GM11168 (cell line): ENCODE results near the gene ZFPM1.
"Not testable (repeated sequence)": the region's sequence is repeated elsewhere in the genome, so short reads cannot be mapped to it uniquely, and the experiment has no call there.

ENCODE experiments used
- in situ Hi-C: fragments of 300-500 bp; cut with MboI; formaldehyde crosslinking; loops from one replicate; pipeline ENCODE4 v1.12.0; 2022; ENCODE audit warnings: low sequenced_read_pairs; ENCODE audit not compliant: unreplicated experiment

The ZFPM1 gene

DNA sequence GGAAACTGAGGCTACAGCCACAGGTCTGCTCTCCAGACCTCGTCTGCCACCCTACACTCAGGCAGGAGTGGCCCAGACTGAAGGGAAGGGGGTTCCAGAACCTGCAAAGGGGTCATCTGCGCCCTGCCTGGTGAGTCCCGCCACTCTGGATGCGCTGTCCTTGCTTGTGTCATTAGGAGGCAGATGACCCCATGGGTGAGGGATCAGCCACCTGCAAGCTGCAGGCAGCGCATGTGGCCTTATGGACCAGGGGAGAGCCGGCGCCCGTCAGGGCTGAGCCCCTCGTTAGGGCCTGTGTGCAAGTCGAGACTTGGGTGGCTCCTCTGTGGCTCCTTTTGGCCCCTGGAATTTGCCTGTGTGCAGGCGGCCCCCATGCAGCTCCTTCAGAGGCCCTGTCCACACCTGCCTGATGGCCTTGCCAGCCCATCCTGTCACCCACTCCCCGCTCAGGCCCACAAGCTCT lies 5.7 kb downstream of the ZFPM1 start:
- in situ Hi-C loops, result loop anchor here (10.0 kb wide), 1 partner anchor 66 kb away; no protein-coding TSS in a partner anchor

GRCh38 chr16:88459366-88460073 lies 6.4 kb downstream of the ZFPM1 start:
- in situ Hi-C loops, result loop anchor here (10.0 kb wide), 1 partner anchor 65 kb away; no protein-coding TSS in a partner anchor

- in situ Hi-C loops, result no loop called here
Observed at GRCh38 chr16:88460496-88461330, 7.6 kb downstream of the ZFPM1 start.

DNA sequence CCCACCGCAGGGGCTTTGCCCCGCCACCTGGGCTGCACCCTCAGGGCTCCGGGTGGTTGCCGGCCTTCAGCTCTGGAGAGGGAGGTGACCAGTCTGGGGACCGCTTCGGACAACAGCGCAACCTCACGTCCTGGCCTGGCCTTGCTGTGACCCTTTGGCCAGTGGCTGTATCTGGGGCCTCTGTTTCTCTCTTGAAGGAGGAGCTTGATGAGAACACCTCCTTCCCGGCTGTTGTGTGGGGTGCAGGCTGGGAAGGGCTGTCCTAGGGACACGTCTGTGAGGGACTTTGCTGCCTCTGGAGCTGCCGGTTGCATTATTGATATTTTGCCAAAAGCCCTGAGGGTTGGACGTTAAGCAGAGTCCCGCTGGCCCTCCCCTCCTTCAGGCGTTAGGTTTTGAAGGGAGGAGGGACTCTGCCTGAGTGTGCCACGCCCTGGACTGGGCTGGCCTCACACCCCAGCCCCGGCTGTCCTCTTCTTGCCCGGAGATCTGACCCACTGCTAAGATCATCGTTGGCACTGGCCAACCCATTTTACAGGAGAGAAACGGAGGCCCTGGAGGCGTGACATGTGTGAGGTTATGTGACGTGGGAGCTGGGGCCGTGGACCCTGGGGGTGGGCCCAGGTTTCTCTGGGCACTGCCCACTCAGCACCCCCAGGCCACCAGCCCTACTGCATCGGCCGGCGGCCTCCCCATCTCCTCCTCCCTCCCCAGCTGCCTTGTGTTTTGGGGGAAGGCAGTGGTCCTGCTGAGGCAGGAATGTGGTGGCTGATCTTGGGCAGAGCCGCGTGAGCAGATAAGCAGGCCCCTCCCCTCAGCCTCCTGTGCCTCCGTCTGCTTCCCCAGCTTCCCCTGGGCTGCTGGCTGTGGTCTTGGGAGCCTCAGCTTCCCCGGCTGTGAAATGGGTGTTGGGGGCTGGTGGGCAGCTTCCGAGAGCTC lies 8.5 kb downstream of the ZFPM1 start:
- in situ Hi-C loops, result no loop called here

DNA sequence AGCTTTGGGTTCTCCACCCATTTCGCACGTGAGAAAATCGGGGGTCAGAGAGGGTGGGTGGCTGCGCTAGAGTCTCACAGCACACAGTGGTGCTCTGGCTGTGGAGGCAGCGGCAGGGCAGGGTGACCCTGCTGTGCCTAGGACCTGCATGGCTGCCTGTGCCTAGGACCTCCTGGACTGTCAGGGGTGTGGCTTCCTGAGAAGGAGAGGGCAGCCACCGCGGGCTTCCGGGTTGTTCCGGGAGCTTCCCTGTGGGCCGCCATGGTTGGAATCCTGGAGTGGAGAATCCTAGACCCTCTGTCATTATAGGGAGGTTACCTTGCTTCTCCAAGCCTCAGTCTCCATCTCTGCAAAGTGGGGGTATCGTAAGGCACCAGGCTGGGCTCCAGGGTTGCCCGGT lies 9.3 kb downstream of the ZFPM1 start:
- in situ Hi-C loops, result no loop called here

- in situ Hi-C loops, result no loop called here
Observed at GRCh38 chr16:88463411-88463810, 10.3 kb downstream of the ZFPM1 start.

DNA sequence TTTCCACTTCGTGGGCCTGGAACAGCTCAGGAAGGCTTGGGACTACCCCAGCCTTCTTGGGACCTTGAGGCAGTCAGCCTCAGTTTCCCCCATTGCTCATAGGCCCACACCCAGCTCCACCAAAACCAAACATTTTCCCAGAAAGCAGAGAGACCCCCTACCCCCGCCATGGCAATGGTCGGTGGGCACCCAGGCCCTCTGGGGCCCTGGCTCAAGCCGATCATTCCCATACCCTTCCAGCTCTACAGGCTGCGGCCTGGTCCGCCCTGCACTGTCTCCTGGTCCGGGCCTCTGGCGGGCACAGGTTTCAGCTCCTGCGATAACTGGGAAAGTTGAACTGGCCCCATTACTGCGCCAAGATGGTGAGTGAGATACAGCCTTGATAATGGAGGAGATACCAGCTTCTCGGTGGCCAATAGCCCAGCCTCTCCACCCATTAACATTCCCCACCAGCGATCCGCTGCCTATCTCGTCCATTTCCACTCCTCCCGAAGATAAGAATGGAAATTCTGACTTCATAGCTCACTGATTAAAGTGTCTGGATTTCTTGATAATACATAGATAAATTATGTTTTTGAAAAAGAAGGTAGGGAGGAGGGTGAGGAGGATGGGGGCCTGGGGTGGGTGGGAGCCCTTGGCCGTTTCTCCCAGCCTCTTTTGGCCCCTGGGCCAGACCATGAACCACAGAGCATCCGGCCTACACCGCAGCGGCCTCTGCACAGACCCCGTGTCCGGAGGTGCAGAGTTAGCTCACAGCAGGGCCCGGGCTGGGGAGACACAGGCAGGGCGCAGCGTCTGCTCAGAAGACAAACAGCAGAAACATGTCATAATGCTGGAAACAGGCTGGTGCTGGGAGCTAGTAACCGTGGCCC lies 11.6 kb downstream of the ZFPM1 start:
- in situ Hi-C loops, result no loop called here

- in situ Hi-C loops, result no loop called here
Observed at GRCh38 chr16:88465387-88465983, 12.4 kb downstream of the ZFPM1 start.

DNA sequence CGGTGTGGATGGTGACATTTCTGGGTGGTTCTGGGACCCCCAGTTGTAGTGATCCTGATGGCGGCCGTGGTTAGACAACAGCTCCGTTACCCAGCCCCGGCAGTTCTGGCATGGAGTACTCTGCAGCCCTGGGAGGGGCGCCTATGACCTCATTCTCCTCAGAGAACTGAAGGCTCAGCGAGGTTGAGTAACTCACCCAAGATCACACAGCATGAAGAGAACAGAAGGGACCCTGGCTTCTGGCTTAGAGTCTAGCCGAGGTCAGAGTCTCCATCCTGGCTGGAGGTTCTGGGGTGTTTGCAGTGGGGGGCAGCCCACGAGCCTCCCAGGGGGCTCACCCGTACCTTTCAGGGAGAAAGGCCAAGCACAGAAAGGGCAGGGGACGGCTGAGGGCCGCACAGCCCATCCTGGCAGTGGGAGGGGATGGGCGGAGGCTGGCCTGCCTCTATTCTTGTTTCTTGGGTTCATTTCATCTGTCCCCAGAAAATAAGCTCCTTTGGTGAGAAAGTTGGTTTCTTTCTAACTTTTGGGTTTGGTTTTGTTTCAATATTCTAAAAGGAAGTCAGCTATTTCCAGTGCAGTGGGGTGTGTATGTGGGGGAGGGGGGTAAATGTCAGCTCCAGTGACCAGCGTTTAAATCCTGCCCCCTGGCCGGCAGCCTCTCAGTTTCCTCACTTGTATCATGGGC lies 13.2 kb downstream of the ZFPM1 start:
- in situ Hi-C loops, result no loop called here

GRCh38 chr16:88466949-88467348 lies 13.9 kb downstream of the ZFPM1 start:
- in situ Hi-C loops, result no loop called here

DNA sequence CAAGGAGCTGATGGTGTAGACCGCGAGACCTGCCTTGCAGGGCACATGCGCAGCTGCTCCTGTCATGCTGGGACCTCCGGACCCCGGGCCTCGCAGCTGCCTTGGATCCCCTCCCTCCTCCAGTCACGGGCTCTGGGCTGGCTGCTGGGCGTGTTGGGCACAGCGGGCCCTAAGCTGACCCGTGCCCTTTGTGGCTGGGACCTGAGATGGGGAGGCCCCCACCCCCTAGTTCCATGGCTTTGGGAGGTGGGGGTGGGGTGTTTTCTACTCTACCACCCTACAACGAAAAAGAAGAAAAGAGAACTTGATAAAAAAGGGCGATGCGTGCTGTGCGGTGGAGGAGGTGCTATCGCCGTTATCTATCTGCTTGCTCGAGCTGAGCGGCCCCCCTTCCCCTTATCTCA lies 14.5 kb downstream of the ZFPM1 start:
- in situ Hi-C loops, result no loop called here

DNA sequence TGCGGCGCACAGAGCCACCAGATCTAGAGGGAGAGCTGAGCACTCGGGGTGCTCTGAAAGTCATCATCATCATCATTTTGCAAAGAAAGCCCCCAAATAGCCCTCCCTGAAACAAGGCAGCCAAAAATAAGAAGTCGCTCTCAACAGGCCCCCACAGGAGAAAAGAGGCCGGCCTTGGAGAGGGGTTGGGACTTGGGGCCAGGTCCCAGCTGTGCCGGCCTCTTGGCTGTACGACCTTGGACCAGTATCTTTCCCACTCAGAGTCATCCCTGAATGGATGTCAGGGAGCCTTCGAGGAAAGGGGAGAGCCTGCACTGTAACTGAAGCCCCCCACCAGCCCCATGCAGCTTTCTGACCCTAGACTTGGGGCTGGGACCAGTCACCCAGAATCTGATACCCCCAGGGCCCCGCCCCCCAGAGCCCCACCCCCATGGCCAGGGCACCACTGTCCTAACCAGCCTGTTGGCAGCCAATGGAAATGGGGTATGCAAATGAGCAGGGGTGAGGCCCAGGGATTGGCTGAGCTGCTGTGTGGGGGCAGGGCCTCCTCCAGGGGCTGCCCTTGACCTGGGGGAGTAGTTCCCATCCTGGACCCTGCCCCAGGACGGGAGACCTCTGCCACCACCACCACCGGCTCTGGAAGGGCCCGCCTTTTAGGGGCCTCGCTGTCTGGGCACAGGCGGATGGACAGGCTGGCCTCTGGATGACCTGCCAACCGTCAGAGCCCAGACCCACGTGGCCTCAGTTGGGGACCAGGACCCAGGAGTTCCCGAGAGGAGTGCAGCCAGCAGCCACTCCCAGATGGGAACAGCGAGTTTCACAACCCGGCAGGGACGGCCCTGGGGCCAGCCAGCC lies 15.4 kb downstream of the ZFPM1 start:
- in situ Hi-C loops, result no loop called here

DNA sequence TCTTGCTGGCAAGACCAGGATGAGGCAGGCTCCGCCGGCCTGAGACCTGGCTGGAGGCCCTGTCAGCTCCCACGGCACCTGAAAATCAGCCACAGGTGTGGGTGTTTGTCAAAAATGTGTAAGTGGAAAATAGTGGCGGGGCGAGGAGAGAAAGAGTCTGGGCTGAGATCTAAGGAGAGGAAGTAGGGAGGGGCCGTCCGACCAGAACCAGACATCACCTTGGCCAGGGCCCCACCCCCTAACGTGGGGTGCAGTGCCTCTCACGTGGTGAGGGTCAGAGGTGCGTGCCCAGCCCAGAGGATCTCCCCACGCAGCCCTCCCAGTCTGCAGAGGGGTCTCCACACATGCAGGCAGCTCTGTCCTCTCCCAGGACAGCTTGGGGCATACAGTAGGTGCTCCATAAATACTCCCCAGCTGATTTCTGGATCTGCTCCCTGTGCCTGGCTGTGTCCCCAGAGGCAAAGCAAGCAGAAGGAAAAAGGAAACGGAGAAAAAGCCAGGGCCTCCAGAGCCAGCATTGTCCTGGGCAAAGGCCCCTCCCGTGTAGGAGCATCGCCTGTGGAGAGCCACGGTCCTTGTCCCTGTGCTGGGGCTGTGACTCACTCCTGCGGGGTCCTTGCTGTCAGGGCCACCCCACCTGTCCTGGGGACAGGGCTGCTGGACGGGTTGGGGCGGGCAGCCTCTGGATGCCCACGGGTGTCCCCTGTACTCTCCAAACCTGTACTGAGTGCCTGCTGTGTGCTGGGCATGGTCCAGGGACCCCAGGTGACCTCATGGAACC lies 16.7 kb downstream of the ZFPM1 start:
- in situ Hi-C loops, result no loop called here

GRCh38 chr16:88470396-88470680 lies 17.3 kb downstream of the ZFPM1 start:
- in situ Hi-C loops, result not testable (repeated sequence)

DNA sequence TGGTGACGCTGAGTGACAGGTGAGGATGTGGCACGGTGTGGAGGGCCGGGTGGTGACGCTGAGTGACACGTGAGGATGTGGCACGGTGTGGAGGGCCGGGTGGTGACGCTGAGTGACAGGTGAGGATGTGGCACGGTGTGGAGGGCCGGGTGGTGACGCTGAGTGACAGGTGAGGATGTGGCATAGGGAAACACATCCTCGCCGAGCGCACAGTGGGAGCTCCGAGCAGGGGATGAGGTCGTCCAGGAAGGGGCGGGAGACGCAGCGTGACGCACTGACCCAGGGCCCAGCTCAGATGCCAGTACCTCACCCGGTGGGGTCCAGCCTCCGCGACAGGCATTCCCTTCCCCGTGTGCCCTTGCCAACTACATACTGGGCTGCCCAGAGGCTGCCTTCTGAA lies 17.6 kb downstream of the ZFPM1 start:
- in situ Hi-C loops, result not testable (repeated sequence)

DNA sequence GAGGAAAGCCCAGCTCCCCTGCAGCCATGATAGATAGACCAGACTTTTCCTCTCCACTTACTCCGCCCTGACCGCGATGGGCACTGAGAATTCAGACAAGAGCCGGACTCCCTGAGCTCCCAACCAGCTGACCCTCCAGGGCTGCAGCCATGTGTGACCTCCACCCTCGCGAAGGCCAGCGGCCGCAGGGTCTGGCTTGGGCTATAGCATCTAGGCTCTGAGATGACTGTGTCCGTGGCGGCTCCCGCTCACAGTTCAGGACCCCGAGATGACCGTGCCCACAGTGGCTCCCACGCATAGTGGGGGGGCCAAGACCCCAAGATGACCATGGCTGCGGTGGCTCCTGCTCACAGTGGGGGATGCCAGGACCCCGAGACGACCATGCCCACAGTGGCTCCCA lies 18.0 kb downstream of the ZFPM1 start:
- in situ Hi-C loops, result no loop called here

DNA sequence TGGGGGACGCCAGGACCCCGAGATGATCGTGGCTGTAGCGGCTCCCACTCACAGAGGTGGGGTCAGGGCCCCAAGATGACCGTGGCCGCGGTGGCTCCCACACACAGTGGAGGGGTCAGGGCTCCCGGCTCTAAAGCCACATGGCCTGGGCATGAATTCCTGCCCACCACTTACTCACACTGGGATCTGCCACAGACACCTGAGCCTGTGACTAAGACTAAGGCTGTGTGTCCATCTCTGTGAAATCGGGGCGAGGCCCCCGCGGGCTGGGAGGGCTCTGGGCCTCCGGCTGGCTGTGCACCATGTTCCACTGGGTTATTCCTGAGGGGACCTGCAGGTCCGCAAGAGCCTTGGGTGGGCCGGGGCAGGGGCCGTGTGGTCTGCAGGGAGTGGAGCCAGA lies 18.5 kb downstream of the ZFPM1 start:
- in situ Hi-C loops, result no loop called here
